Measurements from ENCODE around the gene SLC66A3.

DNA sequence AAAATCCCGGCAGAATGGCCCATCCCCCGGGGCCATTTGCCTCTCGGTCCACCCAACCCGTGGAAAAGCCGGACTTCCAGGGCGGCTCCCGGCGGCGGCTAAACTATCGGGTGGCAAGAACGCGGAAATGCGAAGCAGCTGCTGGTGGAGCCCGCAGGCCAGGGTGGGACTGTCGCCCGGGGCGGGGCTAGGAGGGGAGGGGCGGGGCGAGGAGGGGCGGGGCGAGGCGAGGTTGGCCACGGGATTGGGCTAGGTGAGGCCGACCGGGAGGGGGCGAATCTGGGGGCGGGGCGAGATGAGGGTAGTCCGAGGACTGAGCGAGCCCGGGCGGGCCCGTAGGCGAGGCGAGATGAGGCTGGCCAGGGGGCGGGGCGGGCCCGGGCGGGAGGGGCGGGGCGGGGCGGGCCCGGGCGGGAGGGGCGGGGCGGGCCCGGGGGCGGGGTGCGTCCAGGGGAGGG, 315 bp upstream of the SLC66A3 start:
- TF ChIP-seq EZH2 (IDR thresholded peaks at IDR 0.05; ENCODE audit: borderline replicate concordance, insufficient read depth, low read depth, low read length, poor library complexity, severe bottlenecking) = no peak
- TF ChIP-seq, protein P1, sequence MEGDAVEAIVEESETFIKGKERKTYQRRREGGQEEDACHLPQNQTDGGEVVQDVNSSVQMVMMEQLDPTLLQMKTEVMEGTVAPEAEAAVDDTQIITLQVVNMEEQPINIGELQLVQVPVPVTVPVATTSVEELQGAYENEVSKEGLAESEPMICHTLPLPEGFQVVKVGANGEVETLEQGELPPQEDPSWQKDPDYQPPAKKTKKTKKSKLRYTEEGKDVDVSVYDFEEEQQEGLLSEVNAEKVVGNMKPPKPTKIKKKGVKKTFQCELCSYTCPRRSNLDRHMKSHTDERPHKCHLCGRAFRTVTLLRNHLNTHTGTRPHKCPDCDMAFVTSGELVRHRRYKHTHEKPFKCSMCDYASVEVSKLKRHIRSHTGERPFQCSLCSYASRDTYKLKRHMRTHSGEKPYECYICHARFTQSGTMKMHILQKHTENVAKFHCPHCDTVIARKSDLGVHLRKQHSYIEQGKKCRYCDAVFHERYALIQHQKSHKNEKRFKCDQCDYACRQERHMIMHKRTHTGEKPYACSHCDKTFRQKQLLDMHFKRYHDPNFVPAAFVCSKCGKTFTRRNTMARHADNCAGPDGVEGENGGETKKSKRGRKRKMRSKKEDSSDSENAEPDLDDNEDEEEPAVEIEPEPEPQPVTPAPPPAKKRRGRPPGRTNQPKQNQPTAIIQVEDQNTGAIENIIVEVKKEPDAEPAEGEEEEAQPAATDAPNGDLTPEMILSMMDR (IDR thresholded peaks at IDR 0.05) = no peak

All from B cell (primary cell).